ENCODE results near the gene GAN. TPM values are rescaled to one million over a fixed set of nuclear protein-coding genes. Genes with fewer than 3 reads are reported as not detected.
A peak's percentile ranks its signal among the peaks of the same experiment; 100 is the strongest.

The GAN gene
- total RNA-seq, 4 donors from 2014 or later, result 12.9 to 378 (median 14.7) TPM

DNA sequence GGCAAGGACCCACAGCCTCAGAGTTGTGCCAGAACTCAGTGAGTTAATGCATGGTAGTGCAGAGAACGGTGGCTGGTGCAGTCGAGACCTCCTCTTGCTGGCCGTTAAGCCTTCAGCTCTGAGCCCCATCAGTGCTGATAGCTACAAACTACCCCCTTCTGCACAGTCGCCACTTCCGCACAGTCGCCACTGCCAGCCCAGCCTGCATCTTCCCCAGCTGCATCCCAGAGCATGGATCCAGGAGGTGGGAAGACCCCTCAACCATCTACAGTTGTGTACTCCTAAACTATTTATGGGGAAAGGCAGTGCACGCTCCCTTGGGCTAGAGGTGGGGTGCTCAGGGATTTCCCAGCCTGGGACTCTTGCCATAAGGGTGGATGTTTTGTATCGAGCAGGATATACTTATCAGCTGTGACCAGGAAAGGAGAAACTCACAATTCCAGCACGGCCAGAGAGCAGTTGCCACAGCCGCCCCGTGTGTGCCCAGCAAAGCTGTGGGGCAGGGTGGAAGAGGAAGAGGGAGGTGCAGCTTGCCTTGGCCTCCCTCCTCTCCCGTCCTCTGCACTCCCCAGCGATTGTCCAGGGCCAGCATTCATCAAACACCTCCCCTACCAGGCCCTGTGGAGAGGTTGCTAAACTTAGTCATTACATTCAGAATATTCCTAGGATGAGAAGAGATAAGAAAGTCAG is 80.3 kb downstream of the GAN start:
- no peak overlapping the region for H3K4me3 ChIP-seq
- in situ Hi-C loops (cut with MboI; ENCODE audit: low pct_ligation_motif_present in 1 of 4, low pct_unique_long_range_greater_than_20kb in 1 of 4, low sequenced_read_pairs in 3 of 4), result no loop called here
- H3K9me3 ChIP-seq, result no peaks in the 10 kb centered on the region
- no peaks in the 10 kb centered on the region for H3K27me3 ChIP-seq
- no peaks in the 10 kb centered on the region for H3K36me3 ChIP-seq
- H3K27ac ChIP-seq, result peak overlapping the region in 1 of 4 donors; percentile 12
- intact Hi-C loops (cut with DNase I; ENCODE audit: low total_unique reads), result loop anchor here (5.0 kb wide), 1 partner anchor 327 kb away; no protein-coding TSS in a partner anchor
- no peak for TF ChIP-seq CTCF (IDR thresholded peaks at IDR 0.05)
- no peak for TF ChIP-seq EP300 (IDR thresholded peaks at IDR 0.05; ENCODE audit: low read depth)
- TF ChIP-seq POLR2A (IDR thresholded peaks at IDR 0.05), result no peak
- no peak for TF ChIP-seq POLR2AphosphoS5 (IDR thresholded peaks at IDR 0.05)
- DNase-seq, result no peak
- no peaks in the 10 kb centered on the region for H3K4me1 ChIP-seq
- whole genome bisulfite sequencing, 2 donors (ENCODE audit: low coverage in 1 of 2), result 57% methylated on average over 13 of the region's 13 CpGs; no CpG with 5 or more reads in 1 of the 2 donors

GRCh38 chr16:81397058-81397878 is 82.5 kb downstream of the GAN start:
- 71 to 82% methylated on average over 4 to 21 of the region's 21 CpGs for WGBS, 2 donors (ENCODE audit: low coverage in 1 of 2)
- Histone ChIP-seq H3K36me3 (no peaks in the 10 kb centered on the region), H3K9me3 (no peaks in the 10 kb centered on the region), H3K27me3 (no peaks in the 10 kb centered on the region), H3K4me1 (no peaks in the 10 kb centered on the region), H3K4me3 (no peak overlapping the region), H3K27ac (no peak overlapping the region)
- no peak for DNase-seq
- in situ Hi-C loops (cut with MboI; ENCODE audit: low pct_ligation_motif_present in 1 of 4, low pct_unique_long_range_greater_than_20kb in 1 of 4, low sequenced_read_pairs in 3 of 4), result no loop called here
- no peak for TF ChIP-seq CTCF (IDR thresholded peaks at IDR 0.05)
- no peak for TF ChIP-seq POLR2A (IDR thresholded peaks at IDR 0.05)
- TF ChIP-seq POLR2AphosphoS5 (IDR thresholded peaks at IDR 0.05), result no peak
- intact Hi-C loops (cut with DNase I; ENCODE audit: low total_unique reads), result loop anchor here (5.0 kb wide), 1 partner anchor 325 kb away; no protein-coding TSS in a partner anchor

- TF ChIP-seq CTCF (IDR thresholded peaks at IDR 0.05) (no peak), POLR2AphosphoS5 (IDR thresholded peaks at IDR 0.05) (no peak), EP300 (IDR thresholded peaks at IDR 0.05; ENCODE audit: low read depth) (no peak), POLR2A (IDR thresholded peaks at IDR 0.05) (no peak)
- WGBS, 2 donors (ENCODE audit: low coverage in 1 of 2), result 60 to 82% methylated on average over 1 to 14 of the region's 14 CpGs
- intact Hi-C loops (cut with DNase I; ENCODE audit: low total_unique reads), result loop anchor here (5.0 kb wide), 1 partner anchor 324 kb away; no protein-coding TSS in a partner anchor
These were observed 83.2 kb downstream of the GAN start for GRCh38 chr16:81397879-81398520.

GRCh38 chr16:81399909-81400308 is 85.1 kb downstream of the GAN start:
- Histone ChIP-seq H3K27ac (no peak overlapping the region), H3K4me3 (no peak overlapping the region), H3K9me3 (no peaks in the 10 kb centered on the region), H3K27me3 (no peaks in the 10 kb centered on the region), H3K4me1 (peaks cover 3 to 9% (median 6%) of the 10 kb centered on the region in 4 donors), H3K36me3 (no peaks in the 10 kb centered on the region)
- no peak for DNase-seq
- TF ChIP-seq POLR2A (IDR thresholded peaks at IDR 0.05), result no peak
- TF ChIP-seq CTCF (IDR thresholded peaks at IDR 0.05), result no peak
- TF ChIP-seq POLR2AphosphoS5 (IDR thresholded peaks at IDR 0.05), result no peak
- TF ChIP-seq EP300 (IDR thresholded peaks at IDR 0.05; ENCODE audit: low read depth), result no peak
- intact Hi-C loops (cut with DNase I; ENCODE audit: low total_unique reads) (loop anchor here (5.0 to 10.0 kb wide), 2 partner anchors 215 to 322 kb away; no protein-coding TSS in a partner anchor), in situ Hi-C loops (cut with MboI; ENCODE audit: low pct_ligation_motif_present in 1 of 4, low pct_unique_long_range_greater_than_20kb in 1 of 4, low sequenced_read_pairs in 3 of 4) (loop anchor here in 3 of 4 donors (10.0 to 25.0 kb wide), 2 partner anchors 212 to 325 kb away; no protein-coding TSS in a partner anchor)
- WGBS, 2 donors (ENCODE audit: low coverage in 1 of 2), result 100% methylated on average over 1 of the region's 1 CpG; no CpG with 5 or more reads in 1 of the 2 donors

More at GRCh38 chr16:81397879-81398520, 83.2 kb downstream of the GAN start:
- in situ Hi-C loops (cut with MboI; ENCODE audit: low pct_ligation_motif_present in 1 of 4, low pct_unique_long_range_greater_than_20kb in 1 of 4, low sequenced_read_pairs in 3 of 4), result no loop called here
- H3K9me3 ChIP-seq, result no peaks in the 10 kb centered on the region
- no peak for DNase-seq
- H3K27ac ChIP-seq, result no peak overlapping the region
- H3K36me3 ChIP-seq, result no peaks in the 10 kb centered on the region
- H3K4me3 ChIP-seq, result no peak overlapping the region
- H3K27me3 ChIP-seq, result no peaks in the 10 kb centered on the region
- no peaks in the 10 kb centered on the region for H3K4me1 ChIP-seq

Data from transverse colon (tissue), 4 donors.